Liver (tissue), 9 donors: Measurements from ENCODE around the gene PTP4A2. TPM values are rescaled to one million over a fixed set of nuclear protein-coding genes. Genes with fewer than 3 reads are reported as not detected.

Source experiments
- DNase-seq: peaks from one replicate; pipeline ENCODE4 v3.0.0-alpha.2; 2017; ENCODE audit warnings: low spot score
- H3K27ac ChIP-seq, 2 donors: one replicate each; pipeline ENCODE4 v1.7.0; 2013; ENCODE audit warnings: inconsistent platforms in 2 of 2, low read length in 2 of 2, control low read depth in 1 of 2, low read depth in 1 of 2, mild to moderate bottlenecking in 1 of 2
- H3K27me3 ChIP-seq, 4 donors: one replicate each; pipeline versions ENCODE4 v1.6.1 to v1.7.0; 2013; ENCODE audit warnings: low read length in 3 of 4, inconsistent platforms in 1 of 4, mild to moderate bottlenecking in 1 of 4, moderate library complexity in 1 of 4; ENCODE audit not compliant: control insufficient read depth in 4 of 4, insufficient read depth in 4 of 4
- H3K36me3 ChIP-seq, 4 donors: one replicate each; pipeline versions ENCODE4 v1.6.1 to v1.7.0; 2013; ENCODE audit warnings: low read length in 3 of 4, mild to moderate bottlenecking in 3 of 4, low read depth in 1 of 4, moderate library complexity in 1 of 4; ENCODE audit not compliant: control insufficient read depth in 4 of 4, insufficient read depth in 3 of 4
- H3K4me1 ChIP-seq, 4 donors: one replicate each; pipeline versions ENCODE4 v1.6.1 to v1.7.0; 2013; ENCODE audit warnings: low read length in 3 of 4, mild to moderate bottlenecking in 3 of 4, moderate library complexity in 1 of 4; ENCODE audit not compliant: control insufficient read depth in 4 of 4, insufficient read depth in 4 of 4
- H3K4me3 ChIP-seq, 3 donors: one replicate each; pipeline versions ENCODE4 v1.6.1 to v1.7.0; 2013; ENCODE audit warnings: low read length in 3 of 3, control low read depth in 1 of 3, low read depth in 1 of 3, mild to moderate bottlenecking in 1 of 3
- H3K9ac ChIP-seq, 2 donors: one replicate each; pipeline ENCODE4 v1.7.0; 2013; ENCODE audit warnings: low read length in 2 of 2, mild to moderate bottlenecking in 2 of 2, moderate library complexity in 2 of 2, control low read depth in 1 of 2, low read depth in 1 of 2
- H3K9me3 ChIP-seq, 4 donors: one replicate each; pipeline versions ENCODE4 v1.6.1 to v1.7.0; 2013; ENCODE audit warnings: low read length in 3 of 4; ENCODE audit not compliant: control insufficient read depth in 4 of 4
- EGR1 ChIP-seq, 2 donors: IDR thresholded peaks; 2 replicates each; pipeline ENCODE4 v1.6.1; 2016 to 2018; ENCODE audit warnings: antibody characterized with exemption in 2 of 2, low read depth in 2 of 2
- FOXA1 ChIP-seq: IDR thresholded peaks from 2 replicates; pipeline ENCODE4 v1.6.1; 2016; ENCODE audit warnings: antibody characterized with exemption
- FOXA2 ChIP-seq: IDR thresholded peaks from 2 replicates; pipeline ENCODE4 v1.6.1; 2016; ENCODE audit warnings: antibody characterized with exemption
- GABPA ChIP-seq, 2 donors: IDR thresholded peaks in 1 of 2; conservative IDR thresholded peaks in 1 of 2; 2 replicates each; pipeline ENCODE4 v1.6.1; 2016; ENCODE audit warnings: antibody characterized with exemption in 2 of 2, mild to moderate bottlenecking in 1 of 2, moderate library complexity in 1 of 2
- HNF4A ChIP-seq, 2 donors: conservative IDR thresholded peaks; 2 replicates each; pipeline ENCODE4 v1.6.1; 2016; ENCODE audit warnings: antibody characterized with exemption in 2 of 2, mild to moderate bottlenecking in 2 of 2
- HNF4G ChIP-seq: IDR thresholded peaks from 2 replicates; pipeline ENCODE4 v1.6.1; 2016; ENCODE audit warnings: antibody characterized with exemption
- JUND ChIP-seq, 2 donors: IDR thresholded peaks; 2 replicates each; pipeline ENCODE4 v1.6.1; 2016; ENCODE audit warnings: antibody characterized with exemption in 2 of 2
- NR2F2 ChIP-seq: IDR thresholded peaks from 2 replicates; pipeline ENCODE4 v1.6.1; 2016; ENCODE audit warnings: antibody characterized with exemption
- RAD21 ChIP-seq, 2 donors: IDR thresholded peaks; 2 replicates each; pipeline ENCODE4 v1.6.1; 2016; ENCODE audit warnings: antibody characterized with exemption in 2 of 2, mild to moderate bottlenecking in 2 of 2
- RXRA ChIP-seq, 2 donors: IDR thresholded peaks; 2 replicates each; pipeline ENCODE4 v1.6.1; 2017 to 2018; ENCODE audit warnings: antibody characterized with exemption in 2 of 2, mild to moderate bottlenecking in 1 of 2
- SP1 ChIP-seq: IDR thresholded peaks from 2 replicates; pipeline ENCODE4 v1.6.1; 2018; ENCODE audit warnings: antibody characterized with exemption, mild to moderate bottlenecking
- TAF1 ChIP-seq: conservative IDR thresholded peaks from 2 replicates; pipeline ENCODE4 v1.6.1; 2016; ENCODE audit warnings: antibody characterized with exemption, mild to moderate bottlenecking
- YY1 ChIP-seq: IDR thresholded peaks from 2 replicates; pipeline ENCODE4 v1.6.1; 2016; ENCODE audit warnings: antibody characterized with exemption, mild to moderate bottlenecking
- WGBS: extraction: QIAGEN DNeasy Blood & Tissue Kit; methylation state at CpG from one replicate; pipeline ENCODE4 v1.1.7; 2013; 5-methylcytosine and 5-hydroxymethylcytosine counted together
- polyA plus RNA-seq, 2 donors: library from polyadenylated mRNA; stranded (reverse) in 1 of 2; unstranded in 1 of 2; fragments of 200-250 nt in 1 of 2; fragments of >200 nt in 1 of 2; fragmentation: Nextera tagmentation in 1 of 2; extraction: Ambion mirVana in 1 of 2; gene quantifications; one replicate each; pipeline versions ENCODE4 v1.2.1 to v1.2.3, GENCODE V29; 2013 to 2015
- total RNA-seq, 2 donors: library from RNA; depleted of rRNA; stranded (reverse); fragments of >200 nt; gene quantifications; one replicate each; pipeline ENCODE4 v1.2.3, GENCODE V29; 2014
- TF ChIP-seq, protein P1 (sequence below): IDR thresholded peaks from 2 replicates; pipeline ENCODE4 v1.6.1; 2016; ENCODE audit warnings: antibody characterized with exemption
- TF ChIP-seq, protein P2 (sequence below): IDR thresholded peaks from 2 replicates; pipeline ENCODE4 v1.6.1; 2016; ENCODE audit warnings: antibody characterized with exemption, mild to moderate bottlenecking
- TF ChIP-seq, protein P3 (sequence below): IDR thresholded peaks from 2 replicates; pipeline ENCODE4 v1.6.1; 2016; ENCODE audit warnings: antibody characterized with exemption
- TF ChIP-seq, protein P4 (sequence below): fragments of 150-350 bp; IDR thresholded peaks from 2 replicates; pipeline ENCODE4 v1.5.1; 2017; ENCODE audit warnings: improper control_type of control experiment, low read depth, low read length; ENCODE audit not compliant: missing input control
- TF ChIP-seq, protein P5 (sequence below): IDR thresholded peaks from 2 replicates; pipeline ENCODE4 v1.6.1; 2016; ENCODE audit warnings: antibody characterized with exemption
- donor health status: healthy.
- donor health status: healthy.
- donor health status: healthy.
- donor health status: healthy.
- donor health status: healthy.

Gene PTP4A2
- total and polyA plus RNA-seq, 4 donors, result 47.7 to 98.1 (median 71.9) TPM

DNA sequence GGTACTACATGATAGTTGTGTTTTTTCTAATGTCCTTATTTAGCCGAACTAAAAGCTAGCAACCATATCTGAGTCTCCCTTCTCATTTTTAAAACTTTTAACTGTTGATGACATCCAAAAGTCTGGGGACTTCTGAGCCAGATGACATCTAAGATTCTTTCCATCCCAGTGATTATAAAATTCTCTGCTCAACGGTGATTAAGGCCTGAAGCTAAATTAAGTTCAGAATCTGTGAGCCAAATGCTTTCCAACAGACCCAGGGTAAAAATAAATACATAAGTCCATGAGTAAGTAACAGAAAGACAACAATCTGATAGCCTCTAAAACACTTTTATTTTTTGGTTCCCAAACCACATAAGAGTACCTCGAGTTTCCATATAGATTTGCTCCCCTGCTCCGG lies 13.1 kb upstream of the PTP4A2 start:
- H3K27ac ChIP-seq, result no peak overlapping the region
- H3K4me3 ChIP-seq, result no peak overlapping the region
- no peaks in the 10 kb centered on the region for H3K27me3 ChIP-seq
- H3K9me3 ChIP-seq, result no peaks in the 10 kb centered on the region
- TF ChIP-seq RAD21 (IDR thresholded peaks at IDR 0.05) (no peak), GABPA (IDR thresholded peaks at IDR 0.05 in 1 of 2, conservative IDR thresholded peaks at IDR 0.05 in 1 of 2) (no peak), NR2F2 (no peak), RXRA (IDR thresholded peaks at IDR 0.05) (no peak), SP1 (no peak), HNF4A (conservative IDR thresholded peaks at IDR 0.05) (no peak), EGR1 (IDR thresholded peaks at IDR 0.05; ENCODE audit: low read depth in 2 of 2) (no peak), JUND (IDR thresholded peaks at IDR 0.05) (no peak), HNF4G (no peak), TAF1 (no peak), FOXA2 (no peak), YY1 (no peak), FOXA1 (no peak)
- TF ChIP-seq, protein P1, sequence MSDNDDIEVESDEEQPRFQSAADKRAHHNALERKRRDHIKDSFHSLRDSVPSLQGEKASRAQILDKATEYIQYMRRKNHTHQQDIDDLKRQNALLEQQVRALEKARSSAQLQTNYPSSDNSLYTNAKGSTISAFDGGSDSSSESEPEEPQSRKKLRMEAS, result no peak
- TF ChIP-seq, protein P2, sequence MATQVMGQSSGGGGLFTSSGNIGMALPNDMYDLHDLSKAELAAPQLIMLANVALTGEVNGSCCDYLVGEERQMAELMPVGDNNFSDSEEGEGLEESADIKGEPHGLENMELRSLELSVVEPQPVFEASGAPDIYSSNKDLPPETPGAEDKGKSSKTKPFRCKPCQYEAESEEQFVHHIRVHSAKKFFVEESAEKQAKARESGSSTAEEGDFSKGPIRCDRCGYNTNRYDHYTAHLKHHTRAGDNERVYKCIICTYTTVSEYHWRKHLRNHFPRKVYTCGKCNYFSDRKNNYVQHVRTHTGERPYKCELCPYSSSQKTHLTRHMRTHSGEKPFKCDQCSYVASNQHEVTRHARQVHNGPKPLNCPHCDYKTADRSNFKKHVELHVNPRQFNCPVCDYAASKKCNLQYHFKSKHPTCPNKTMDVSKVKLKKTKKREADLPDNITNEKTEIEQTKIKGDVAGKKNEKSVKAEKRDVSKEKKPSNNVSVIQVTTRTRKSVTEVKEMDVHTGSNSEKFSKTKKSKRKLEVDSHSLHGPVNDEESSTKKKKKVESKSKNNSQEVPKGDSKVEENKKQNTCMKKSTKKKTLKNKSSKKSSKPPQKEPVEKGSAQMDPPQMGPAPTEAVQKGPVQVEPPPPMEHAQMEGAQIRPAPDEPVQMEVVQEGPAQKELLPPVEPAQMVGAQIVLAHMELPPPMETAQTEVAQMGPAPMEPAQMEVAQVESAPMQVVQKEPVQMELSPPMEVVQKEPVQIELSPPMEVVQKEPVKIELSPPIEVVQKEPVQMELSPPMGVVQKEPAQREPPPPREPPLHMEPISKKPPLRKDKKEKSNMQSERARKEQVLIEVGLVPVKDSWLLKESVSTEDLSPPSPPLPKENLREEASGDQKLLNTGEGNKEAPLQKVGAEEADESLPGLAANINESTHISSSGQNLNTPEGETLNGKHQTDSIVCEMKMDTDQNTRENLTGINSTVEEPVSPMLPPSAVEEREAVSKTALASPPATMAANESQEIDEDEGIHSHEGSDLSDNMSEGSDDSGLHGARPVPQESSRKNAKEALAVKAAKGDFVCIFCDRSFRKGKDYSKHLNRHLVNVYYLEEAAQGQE, result no peak
- TF ChIP-seq, protein P3, sequence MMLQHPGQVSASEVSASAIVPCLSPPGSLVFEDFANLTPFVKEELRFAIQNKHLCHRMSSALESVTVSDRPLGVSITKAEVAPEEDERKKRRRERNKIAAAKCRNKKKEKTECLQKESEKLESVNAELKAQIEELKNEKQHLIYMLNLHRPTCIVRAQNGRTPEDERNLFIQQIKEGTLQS, result no peak
- TF ChIP-seq, protein P4, sequence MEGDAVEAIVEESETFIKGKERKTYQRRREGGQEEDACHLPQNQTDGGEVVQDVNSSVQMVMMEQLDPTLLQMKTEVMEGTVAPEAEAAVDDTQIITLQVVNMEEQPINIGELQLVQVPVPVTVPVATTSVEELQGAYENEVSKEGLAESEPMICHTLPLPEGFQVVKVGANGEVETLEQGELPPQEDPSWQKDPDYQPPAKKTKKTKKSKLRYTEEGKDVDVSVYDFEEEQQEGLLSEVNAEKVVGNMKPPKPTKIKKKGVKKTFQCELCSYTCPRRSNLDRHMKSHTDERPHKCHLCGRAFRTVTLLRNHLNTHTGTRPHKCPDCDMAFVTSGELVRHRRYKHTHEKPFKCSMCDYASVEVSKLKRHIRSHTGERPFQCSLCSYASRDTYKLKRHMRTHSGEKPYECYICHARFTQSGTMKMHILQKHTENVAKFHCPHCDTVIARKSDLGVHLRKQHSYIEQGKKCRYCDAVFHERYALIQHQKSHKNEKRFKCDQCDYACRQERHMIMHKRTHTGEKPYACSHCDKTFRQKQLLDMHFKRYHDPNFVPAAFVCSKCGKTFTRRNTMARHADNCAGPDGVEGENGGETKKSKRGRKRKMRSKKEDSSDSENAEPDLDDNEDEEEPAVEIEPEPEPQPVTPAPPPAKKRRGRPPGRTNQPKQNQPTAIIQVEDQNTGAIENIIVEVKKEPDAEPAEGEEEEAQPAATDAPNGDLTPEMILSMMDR, result no peak
- TF ChIP-seq, protein P5, sequence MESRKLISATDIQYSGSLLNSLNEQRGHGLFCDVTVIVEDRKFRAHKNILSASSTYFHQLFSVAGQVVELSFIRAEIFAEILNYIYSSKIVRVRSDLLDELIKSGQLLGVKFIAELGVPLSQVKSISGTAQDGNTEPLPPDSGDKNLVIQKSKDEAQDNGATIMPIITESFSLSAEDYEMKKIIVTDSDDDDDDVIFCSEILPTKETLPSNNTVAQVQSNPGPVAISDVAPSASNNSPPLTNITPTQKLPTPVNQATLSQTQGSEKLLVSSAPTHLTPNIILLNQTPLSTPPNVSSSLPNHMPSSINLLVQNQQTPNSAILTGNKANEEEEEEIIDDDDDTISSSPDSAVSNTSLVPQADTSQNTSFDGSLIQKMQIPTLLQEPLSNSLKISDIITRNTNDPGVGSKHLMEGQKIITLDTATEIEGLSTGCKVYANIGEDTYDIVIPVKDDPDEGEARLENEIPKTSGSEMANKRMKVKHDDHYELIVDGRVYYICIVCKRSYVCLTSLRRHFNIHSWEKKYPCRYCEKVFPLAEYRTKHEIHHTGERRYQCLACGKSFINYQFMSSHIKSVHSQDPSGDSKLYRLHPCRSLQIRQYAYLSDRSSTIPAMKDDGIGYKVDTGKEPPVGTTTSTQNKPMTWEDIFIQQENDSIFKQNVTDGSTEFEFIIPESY, result no peak
- no peaks in the 10 kb centered on the region for H3K36me3 ChIP-seq
- DNase-seq, result no peak
- no peak overlapping the region for H3K9ac ChIP-seq
- WGBS, result 90% methylated on average over 4 of the region's 4 CpGs
- peaks cover 4 to 12% (median 10%) of the 10 kb centered on the region in 4 donors for H3K4me1 ChIP-seq
